A549 (cell line): Measurements from ENCODE around the gene MRPL19. TPM values are rescaled to one million over a fixed set of nuclear protein-coding genes. Genes with fewer than 3 reads are reported as not detected.

Source experiments
- ATAC-seq, 2 experiments: fragments of 200-7000 bp in 1 of 2; fragments of >200 bp in 1 of 2; cut with Nextera tagmentation in 1 of 2; cut with Tn5 transposase in 1 of 2; 3 replicates each; pipeline versions ENCODE4 v1.8.0 to v1.9.1; 2018 to 2020; ENCODE audit warnings: mild to moderate bottlenecking in 1 of 2, moderate library complexity in 1 of 2
- CTCF ChIA-PET: fragments of 300-600 bp; sonication (Branson Sonifier 250); formaldehyde crosslinking; extraction: SDS; loops from one replicate; lab custom pipeline; 2021; ENCODE audit warnings: antibody characterized with exemption, inconsistent platforms; lab: Yijun Ruan, JAX
- POLR2A ChIA-PET: fragments of 350-600 bp; formaldehyde crosslinking; extraction: SDS; loops from one replicate; lab custom pipeline; 2021; ENCODE audit warnings: antibody characterized with exemption, inconsistent platforms; lab: Yijun Ruan, JAX
- DNase-seq, 2 experiments: peaks; one replicate each; pipeline versions ENCODE4 v3.0.0 to v3.0.0-alpha.2; 2011 to 2016; ENCODE audit warnings: low read depth in 1 of 2, low spot score in 1 of 2
- FAIRE-seq: peaks from 2 replicates; lab custom pipeline; 2011; peaks lifted over from hg19 to GRCh38; lab: Jason Lieb, UNC
- H3K27ac ChIP-seq, 2 experiments: fragments of >200 bp; sonication (Bioruptor Twin); formaldehyde crosslinking; 3 replicates each; pipeline ENCODE4 v1.5.1; 2016 to 2017
- H3K4me1 ChIP-seq: fragments of >200 bp; sonication (Bioruptor Twin); formaldehyde crosslinking; 3 replicates; pipeline ENCODE4 v1.6.1; 2016
- H3K4me2 ChIP-seq: fragments of >200 bp; sonication (Bioruptor Twin); formaldehyde crosslinking; 3 replicates; pipeline ENCODE4 v1.6.1; 2016
- H3K4me3 ChIP-seq: fragments of >200 bp; sonication (Bioruptor Twin); formaldehyde crosslinking; 3 replicates; pipeline ENCODE4 v1.5.1; 2016
- H3K9me3 ChIP-seq: fragments of >200 bp; sonication (Bioruptor Twin); formaldehyde crosslinking; 3 replicates; pipeline ENCODE4 v1.6.1; 2016
- CBX8 ChIP-seq: fragments of 200-600 bp; sonication (generic); IDR thresholded peaks from 2 replicates; pipeline ENCODE4 v1.6.1; 2016
- EP300 ChIP-seq, 2 experiments: fragments of >200 bp; sonication (Bioruptor Twin); formaldehyde crosslinking; IDR thresholded peaks; 2 replicates in 1 of 2; 3 replicates in 1 of 2; pipeline ENCODE4 v1.6.1; 2016 to 2017
- FOSB ChIP-seq: fragments of 250-450 bp; sonication (Bioruptor Pico); IDR thresholded peaks from 2 replicates; pipeline ENCODE4 v1.5.0; 2020; ENCODE audit warnings: mild to moderate bottlenecking, moderate library complexity
- GATA3 ChIP-seq: IDR thresholded peaks from 2 replicates; pipeline ENCODE4 v1.6.1; 2012; ENCODE audit warnings: borderline replicate concordance
- HDAC2 ChIP-seq: fragments of 200-600 bp; sonication (generic); IDR thresholded peaks from 2 replicates; pipeline ENCODE4 v1.6.1; 2016
- HOXB13 ChIP-seq: fragments of 250-450 bp; sonication (Bioruptor Pico); IDR thresholded peaks from 2 replicates; pipeline ENCODE4 v1.5.0; 2020; ENCODE audit warnings: low read depth, mild to moderate bottlenecking, moderate library complexity
- PHF8 ChIP-seq: fragments of 200-600 bp; sonication (generic); IDR thresholded peaks from 2 replicates; pipeline ENCODE4 v1.6.1; 2016; ENCODE audit warnings: low read depth, mild to moderate bottlenecking, antibody characterized with exemption, moderate library complexity, borderline replicate concordance
- RAD21 ChIP-seq, 2 experiments: fragments of >200 bp in 1 of 2; sonication (Bioruptor Twin) in 1 of 2; formaldehyde crosslinking in 1 of 2; IDR thresholded peaks in 1 of 2; conservative IDR thresholded peaks in 1 of 2; 2 replicates in 1 of 2; 3 replicates in 1 of 2; pipeline ENCODE4 v1.6.1; 2012 to 2018; ENCODE audit warnings: inconsistent platforms in 1 of 2
- SMC3 ChIP-seq: fragments of >200 bp; sonication (Bioruptor Twin); formaldehyde crosslinking; IDR thresholded peaks from 3 replicates; pipeline ENCODE4 v1.6.1; 2018; ENCODE audit warnings: inconsistent platforms
- TFCP2L1 ChIP-seq: fragments of 250-450 bp; sonication (Bioruptor Pico); IDR thresholded peaks from 2 replicates; pipeline ENCODE4 v1.5.0; 2021; ENCODE audit warnings: mild to moderate bottlenecking
- TP53 ChIP-seq: fragments of 250-450 bp; sonication (Bioruptor Pico); IDR thresholded peaks from 2 replicates; pipeline ENCODE4 v1.5.0; 2021; ENCODE audit warnings: mild to moderate bottlenecking, moderate library complexity
- ZFP36 ChIP-seq: fragments of 450-650 bp; IDR thresholded peaks from 2 replicates; pipeline ENCODE4 v1.6.1; 2014; ENCODE audit warnings: borderline replicate concordance; ENCODE audit not compliant: partially characterized antibody
- ZNF302 ChIP-seq: fragments of 250-450 bp; sonication (Bioruptor Pico); IDR thresholded peaks from 2 replicates; pipeline ENCODE4 v1.9.0; 2021; ENCODE audit warnings: inconsistent platforms, mild to moderate bottlenecking, moderate library complexity
- WGBS: methylation state at CpG from one replicate; pipeline ENCODE4 v1.1.6; 2017; ENCODE audit errors: missing lambda C conversion rate; 5-methylcytosine and 5-hydroxymethylcytosine counted together
- polyA plus RNA-seq, 4 experiments: library from polyadenylated mRNA; depleted of rRNA in 3 of 4; stranded (reverse); fragments of >200 nt; fragmentation: RNase III in 1 of 4; extraction: RNeasy Plus Mini Kit Qiagen cat#74134 plus additional on column Dnase treatment in 1 of 4; gene quantifications; 2 replicates in 3 of 4; 3 replicates in 1 of 4; pipeline ENCODE4 v1.2.3, GENCODE V29; 2011 to 2017
- TF ChIP-seq, protein P1 (sequence below): fragments of >200 bp; sonication (Bioruptor Twin); formaldehyde crosslinking; IDR thresholded peaks from 3 replicates; pipeline ENCODE4 v1.5.1; 2016
- TF ChIP-seq, protein P2 (sequence below): IDR thresholded peaks from 2 replicates; pipeline ENCODE4 v1.6.1; 2012
- TF ChIP-seq, protein P3 (sequence below): fragments of 250-450 bp; sonication (Bioruptor Pico); IDR thresholded peaks from 2 replicates; pipeline ENCODE4 v1.5.0; 2020; ENCODE audit warnings: low read depth, mild to moderate bottlenecking, moderate library complexity
- TF ChIP-seq, protein P4 (sequence below): IDR thresholded peaks from 2 replicates; pipeline ENCODE4 v1.6.1; 2012; ENCODE audit warnings: low read depth, borderline replicate concordance
- TF ChIP-seq, protein P5 (sequence below): fragments of 250-450 bp; sonication (Bioruptor Pico); IDR thresholded peaks from 2 replicates; pipeline ENCODE4 v1.5.0; 2021; ENCODE audit warnings: mild to moderate bottlenecking, moderate library complexity, borderline replicate concordance

The MRPL19 gene
- polyA plus RNA-seq, 2 of the 4 experiments (the other 2 are of a cell fraction) = 70.5 to 147 TPM

DNA sequence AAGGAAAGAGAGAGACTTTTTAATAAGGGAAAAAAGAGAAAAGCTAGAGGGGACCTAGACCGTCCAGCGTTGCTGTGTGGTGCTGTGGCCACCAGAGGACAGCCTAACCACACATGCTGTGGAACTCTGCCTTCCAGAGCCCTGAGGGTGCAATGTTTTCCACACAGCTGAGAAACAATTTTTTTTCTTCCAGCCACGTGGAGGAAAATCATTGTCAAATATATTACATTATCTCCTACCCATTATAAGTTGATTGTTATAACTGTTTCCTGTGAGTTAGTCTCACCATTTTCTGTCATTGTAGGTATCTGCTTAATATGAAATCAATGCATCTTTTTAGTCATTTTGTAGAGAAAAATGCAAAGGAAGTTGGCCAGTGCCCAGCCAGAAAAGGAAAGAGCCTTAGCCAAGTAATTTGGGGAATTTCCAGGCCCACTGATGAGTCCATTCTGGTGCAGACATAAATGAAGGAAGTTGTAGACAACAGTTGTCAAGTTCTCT is 5.9 kb upstream of the MRPL19 start:
- no peak overlapping the region for H3K4me3 ChIP-seq
- POLR2A ChIA-PET = interaction anchor here (2.3 kb wide), 1 partner anchor 71 kb away, joined by 9 read pairs; the partner anchor contains the start of gene GCFC2
- TF ChIP-seq, protein P1, sequence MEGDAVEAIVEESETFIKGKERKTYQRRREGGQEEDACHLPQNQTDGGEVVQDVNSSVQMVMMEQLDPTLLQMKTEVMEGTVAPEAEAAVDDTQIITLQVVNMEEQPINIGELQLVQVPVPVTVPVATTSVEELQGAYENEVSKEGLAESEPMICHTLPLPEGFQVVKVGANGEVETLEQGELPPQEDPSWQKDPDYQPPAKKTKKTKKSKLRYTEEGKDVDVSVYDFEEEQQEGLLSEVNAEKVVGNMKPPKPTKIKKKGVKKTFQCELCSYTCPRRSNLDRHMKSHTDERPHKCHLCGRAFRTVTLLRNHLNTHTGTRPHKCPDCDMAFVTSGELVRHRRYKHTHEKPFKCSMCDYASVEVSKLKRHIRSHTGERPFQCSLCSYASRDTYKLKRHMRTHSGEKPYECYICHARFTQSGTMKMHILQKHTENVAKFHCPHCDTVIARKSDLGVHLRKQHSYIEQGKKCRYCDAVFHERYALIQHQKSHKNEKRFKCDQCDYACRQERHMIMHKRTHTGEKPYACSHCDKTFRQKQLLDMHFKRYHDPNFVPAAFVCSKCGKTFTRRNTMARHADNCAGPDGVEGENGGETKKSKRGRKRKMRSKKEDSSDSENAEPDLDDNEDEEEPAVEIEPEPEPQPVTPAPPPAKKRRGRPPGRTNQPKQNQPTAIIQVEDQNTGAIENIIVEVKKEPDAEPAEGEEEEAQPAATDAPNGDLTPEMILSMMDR = peak; percentile 98
- TF ChIP-seq, protein P2, sequence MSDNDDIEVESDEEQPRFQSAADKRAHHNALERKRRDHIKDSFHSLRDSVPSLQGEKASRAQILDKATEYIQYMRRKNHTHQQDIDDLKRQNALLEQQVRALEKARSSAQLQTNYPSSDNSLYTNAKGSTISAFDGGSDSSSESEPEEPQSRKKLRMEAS = 0 out of 2 replicates have a peak, but pooled peaks have one; percentile 27
- no peak for TF ChIP-seq ZNF302
- TF ChIP-seq RAD21 (conservative IDR thresholded peaks at IDR 0.05 in 1 of 2, IDR thresholded peaks at IDR 0.05 in 1 of 2) = peak; percentile 88 to 94
- peak; percentile 84 for TF ChIP-seq SMC3
- TF ChIP-seq GATA3 = no peak
- TF ChIP-seq, all 56 proteins: peak for 4
- WGBS = 0% methylated on average over 3 of the region's 3 CpGs
- Histone ChIP-seq H3K9me3 (no peaks in the 10 kb centered on the region), H3K4me2 (no peak overlapping the region), H3K27ac (no peak overlapping the region), H3K4me1 (no peaks in the 10 kb centered on the region)
- ATAC-seq (peak; percentile 92 to 97), DNase-seq (peak; percentile 60 to 62), FAIRE-seq (no peak)
- CTCF ChIA-PET = interaction anchor here (0.6 to 8.6 kb wide), 28 partner anchors 10 to 779 kb away, joined by 3 to 85 read pairs (median 5); no protein-coding TSS in a partner anchor

DNA sequence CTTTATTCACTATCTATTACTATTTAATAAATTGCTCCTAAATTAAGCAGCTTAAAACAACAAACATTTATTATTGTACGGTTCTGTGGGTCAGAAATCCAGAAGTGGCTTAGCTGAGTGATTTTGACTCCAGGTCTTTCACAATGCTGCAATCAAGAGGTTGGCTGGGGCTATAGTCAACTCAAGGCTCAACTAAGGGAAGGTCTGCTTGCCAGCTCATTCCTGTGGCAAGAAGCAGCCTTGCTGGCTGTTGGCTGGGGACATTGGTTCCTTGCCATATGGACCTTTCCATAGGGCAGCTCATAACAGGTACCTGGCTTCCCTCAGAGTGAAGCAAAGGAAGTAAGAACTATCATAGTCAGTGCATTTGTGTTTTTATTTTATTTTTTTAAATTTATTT is 5.0 kb upstream of the MRPL19 start:
- Histone ChIP-seq H3K27ac (no peak overlapping the region), H3K9me3 (no peaks in the 10 kb centered on the region)
- DNase-seq (no peak), FAIRE-seq (no peak)
- POLR2A ChIA-PET = interaction anchor here (2.3 kb wide), 1 partner anchor 70 kb away, joined by 9 read pairs; the partner anchor contains the start of gene GCFC2
- TF ChIP-seq CBX8 = no peak
- no peak for TF ChIP-seq ZNF302
- TF ChIP-seq FOSB (CRISPR knock-in tag) = no peak
- no peak for TF ChIP-seq GATA3
- TF ChIP-seq, protein P1 = no peak
- TF ChIP-seq, protein P3, sequence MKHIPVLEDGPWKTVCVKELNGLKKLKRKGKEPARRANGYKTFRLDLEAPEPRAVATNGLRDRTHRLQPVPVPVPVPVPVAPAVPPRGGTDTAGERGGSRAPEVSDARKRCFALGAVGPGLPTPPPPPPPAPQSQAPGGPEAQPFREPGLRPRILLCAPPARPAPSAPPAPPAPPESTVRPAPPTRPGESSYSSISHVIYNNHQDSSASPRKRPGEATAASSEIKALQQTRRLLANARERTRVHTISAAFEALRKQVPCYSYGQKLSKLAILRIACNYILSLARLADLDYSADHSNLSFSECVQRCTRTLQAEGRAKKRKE (CRISPR knock-in tag) = no peak
- TF ChIP-seq, all 56 proteins: peak for 0
- CTCF ChIA-PET = interaction anchor here (1.0 to 8.6 kb wide), 19 partner anchors 9 to 195 kb away, joined by 3 to 85 read pairs (median 7); no protein-coding TSS in a partner anchor
- ATAC-seq = no peak
- Histone ChIP-seq H3K4me1 (peaks cover 5% of the 10 kb centered on the region; the same call in 1 of the 3 replicates), H3K4me2 (no peak overlapping the region), H3K4me3 (no peak overlapping the region)
- WGBS = 96% methylated on average over 1 of the region's 1 CpG

DNA sequence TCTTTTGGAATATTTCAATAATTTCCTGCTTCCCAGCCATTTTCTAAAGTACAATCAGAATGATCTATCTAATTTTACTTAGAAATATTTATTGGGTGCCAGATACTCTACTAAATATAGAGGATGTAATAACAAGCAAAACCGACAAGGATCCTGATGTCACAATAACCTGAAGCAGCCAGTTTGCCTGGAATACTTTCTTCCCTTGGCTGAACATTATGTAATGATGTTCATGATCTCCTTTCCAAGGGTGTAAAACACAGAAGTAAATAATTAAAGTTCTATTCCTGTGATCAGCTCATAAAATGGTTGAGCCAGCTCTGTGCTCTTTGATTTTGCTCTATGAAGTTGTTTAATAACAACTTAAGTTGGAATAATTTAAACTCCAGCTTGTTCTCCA is 2.6 kb upstream of the MRPL19 start:
- no peak for ATAC-seq
- H3K4me1 ChIP-seq = peaks cover 9% of the 10 kb centered on the region; the same call in 2 of the 3 replicates
- no peak for DNase-seq
- CTCF ChIA-PET = interaction anchor here (1.7 kb wide), 1 partner anchor 33 kb away, joined by 6 read pairs; no protein-coding TSS in a partner anchor
- POLR2A ChIA-PET = no interaction called here
- H3K9me3 ChIP-seq = no peaks in the 10 kb centered on the region
- no peak overlapping the region for H3K4me3 ChIP-seq
- no peak overlapping the region for H3K27ac ChIP-seq
- TF ChIP-seq TFCP2L1 (CRISPR knock-in tag) (no peak), ZFP36 (no peak), EP300 (IDR thresholded peaks at IDR 0.05) (no peak), PHF8 (no peak), HDAC2 (no peak), GATA3 (no peak), TP53 (CRISPR knock-in tag) (no peak), HOXB13 (CRISPR knock-in tag) (no peak), RAD21 (conservative IDR thresholded peaks at IDR 0.05 in 1 of 2, IDR thresholded peaks at IDR 0.05 in 1 of 2) (no peak)
- TF ChIP-seq, protein P4, sequence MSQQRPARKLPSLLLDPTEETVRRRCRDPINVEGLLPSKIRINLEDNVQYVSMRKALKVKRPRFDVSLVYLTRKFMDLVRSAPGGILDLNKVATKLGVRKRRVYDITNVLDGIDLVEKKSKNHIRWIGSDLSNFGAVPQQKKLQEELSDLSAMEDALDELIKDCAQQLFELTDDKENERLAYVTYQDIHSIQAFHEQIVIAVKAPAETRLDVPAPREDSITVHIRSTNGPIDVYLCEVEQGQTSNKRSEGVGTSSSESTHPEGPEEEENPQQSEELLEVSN = no peak
- TF ChIP-seq, protein P5, sequence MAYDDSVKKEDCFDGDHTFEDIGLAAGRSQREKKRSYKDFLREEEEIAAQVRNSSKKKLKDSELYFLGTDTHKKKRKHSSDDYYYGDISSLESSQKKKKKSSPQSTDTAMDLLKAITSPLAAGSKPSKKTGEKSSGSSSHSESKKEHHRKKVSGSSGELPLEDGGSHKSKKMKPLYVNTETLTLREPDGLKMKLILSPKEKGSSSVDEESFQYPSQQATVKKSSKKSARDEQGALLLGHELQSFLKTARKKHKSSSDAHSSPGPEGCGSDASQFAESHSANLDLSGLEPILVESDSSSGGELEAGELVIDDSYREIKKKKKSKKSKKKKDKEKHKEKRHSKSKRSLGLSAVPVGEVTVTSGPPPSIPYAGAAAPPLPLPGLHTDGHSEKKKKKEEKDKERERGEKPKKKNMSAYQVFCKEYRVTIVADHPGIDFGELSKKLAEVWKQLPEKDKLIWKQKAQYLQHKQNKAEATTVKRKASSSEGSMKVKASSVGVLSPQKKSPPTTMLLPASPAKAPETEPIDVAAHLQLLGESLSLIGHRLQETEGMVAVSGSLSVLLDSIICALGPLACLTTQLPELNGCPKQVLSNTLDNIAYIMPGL = no peak
- no peak for FAIRE-seq
- WGBS = 11% methylated on average over 1 of the region's 1 CpG
- H3K4me2 ChIP-seq = no peak overlapping the region
